ENCODE data around the gene TNS1. TPM values are rescaled to one million over a fixed set of nuclear protein-coding genes. Genes with fewer than 3 reads are reported as not detected.

TNS1 gene
- total RNA-seq, 1 experiment from 2014 or later = 4.5 TPM

- no peak overlapping the region for H3K27ac Mint-ChIP-seq
- H3K4me1 Mint-ChIP-seq = peaks cover 27% of the 10 kb centered on the region
- DNase-seq (ENCODE audit: low spot score) (no peak), ATAC-seq (no peak)
- no peaks in the 10 kb centered on the region for H3K36me3 Mint-ChIP-seq
- no peak overlapping the region for H3K4me3 Mint-ChIP-seq
- TF ChIP-seq ATF1 (CRISPR knock-in tag; IDR thresholded peaks at IDR 0.05) = no peak
- no peak for TF ChIP-seq ZNF263 (CRISPR knock-in tag; IDR thresholded peaks at IDR 0.05; ENCODE audit: low read depth)
- TF ChIP-seq SOX15 (CRISPR knock-in tag; IDR thresholded peaks at IDR 0.05) = no peak
- TF ChIP-seq NFATC4 (CRISPR knock-in tag; IDR thresholded peaks at IDR 0.05) = no peak
- H3K27me3 Mint-ChIP-seq (ENCODE audit: low read depth) = no peaks in the 10 kb centered on the region
- no peaks in the 10 kb centered on the region for H3K9me3 Mint-ChIP-seq
- POLR2A ChIA-PET = no interaction called here
- CTCF ChIA-PET = interaction anchor here (0.8 to 2.4 kb wide), 3 partner anchors 9 to 140 kb away, joined by 3 to 17 read pairs (median 4); no protein-coding TSS in a partner anchor
Observed at GRCh38 chr2:217929272-217929671, 73.5 kb downstream of the TNS1 start.

GRCh38 chr2:217928324-217929181, 74.2 kb downstream of the TNS1 start:
- no peak for DNase-seq (ENCODE audit: low spot score)
- no peaks in the 10 kb centered on the region for H3K9me3 Mint-ChIP-seq
- H3K36me3 Mint-ChIP-seq = no peaks in the 10 kb centered on the region
- no peaks in the 10 kb centered on the region for H3K27me3 Mint-ChIP-seq (ENCODE audit: low read depth)
- H3K27ac Mint-ChIP-seq = no peak overlapping the region
- peaks cover 21% of the 10 kb centered on the region for H3K4me1 Mint-ChIP-seq
- TF ChIP-seq ZNF121 (CRISPR knock-in tag; IDR thresholded peaks at IDR 0.05) = 0 out of 2 replicates have a peak, but pooled peaks have one; percentile 5
- TF ChIP-seq ZNF263 (CRISPR knock-in tag; IDR thresholded peaks at IDR 0.05; ENCODE audit: low read depth) = no peak
- no peak for ATAC-seq
- ChIA-PET POLR2A (no interaction called here), CTCF (interaction anchor here (0.8 to 1.2 kb wide), 4 partner anchors 8 to 143 kb away, joined by 3 to 4 read pairs (median 3); no protein-coding TSS in a partner anchor)
- H3K4me3 Mint-ChIP-seq = no peak overlapping the region

DNA sequence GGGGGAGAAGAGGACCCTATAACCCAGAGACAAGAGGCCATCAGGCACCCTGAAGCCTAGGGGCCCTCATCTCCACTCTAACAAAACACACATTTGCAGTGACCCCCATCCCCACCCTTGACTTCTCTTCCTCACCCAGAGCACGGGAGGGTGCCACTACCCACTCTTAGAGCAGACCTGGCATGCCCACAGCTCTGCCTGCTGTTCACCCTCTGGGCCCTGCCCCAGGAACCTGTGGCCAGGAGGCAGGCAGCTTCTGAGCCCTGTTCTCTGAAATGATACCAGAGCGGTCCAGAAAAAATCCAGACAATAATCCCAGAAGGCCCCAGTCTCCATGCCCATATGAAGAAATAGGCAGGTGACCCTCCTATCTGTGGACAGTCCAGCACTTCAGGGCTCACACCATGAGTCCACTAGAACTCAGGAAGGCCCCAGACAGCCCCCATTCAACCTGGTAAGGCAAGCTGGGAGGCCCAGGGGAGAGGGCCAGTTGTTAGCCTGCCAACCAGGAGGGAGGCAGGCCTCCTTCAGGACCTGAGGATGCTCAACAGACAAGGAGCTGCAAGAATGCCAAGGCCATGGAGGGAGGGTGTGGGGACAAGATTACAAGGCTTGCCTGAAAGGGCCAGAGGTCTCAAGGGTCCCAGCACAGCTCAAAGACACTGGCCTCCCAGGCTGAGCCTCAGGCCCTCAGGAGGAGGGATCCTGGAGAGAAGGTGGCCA, 75.0 kb downstream of the TNS1 start:
- DNase-seq (ENCODE audit: low spot score) (no peak), ATAC-seq (no peak)
- no peaks in the 10 kb centered on the region for H3K36me3 Mint-ChIP-seq
- H3K4me1 Mint-ChIP-seq = peaks cover 14% of the 10 kb centered on the region
- ChIA-PET POLR2A (no interaction called here), CTCF (interaction anchor here (0.9 to 1.2 kb wide), 3 partner anchors 28 to 142 kb away, joined by 3 to 4 read pairs (median 3); no protein-coding TSS in a partner anchor)
- no peaks in the 10 kb centered on the region for H3K9me3 Mint-ChIP-seq
- TF ChIP-seq ATF6 (CRISPR knock-in tag; IDR thresholded peaks at IDR 0.05) (no peak), RELA (CRISPR knock-in tag; IDR thresholded peaks at IDR 0.05; ENCODE audit: borderline replicate concordance) (no peak), TEAD1 (CRISPR knock-in tag; IDR thresholded peaks at IDR 0.05) (no peak), GABPB1 (CRISPR knock-in tag; IDR thresholded peaks at IDR 0.05) (no peak), FOXJ3 (CRISPR knock-in tag; IDR thresholded peaks at IDR 0.05; ENCODE audit: borderline replicate concordance) (no peak), ZNF317 (CRISPR knock-in tag; IDR thresholded peaks at IDR 0.05; ENCODE audit: borderline replicate concordance, low read depth) (no peak), ZNF425 (CRISPR knock-in tag; conservative IDR thresholded peaks at IDR 0.05) (no peak), ATF3 (CRISPR knock-in tag; conservative IDR thresholded peaks at IDR 0.05) (no peak), ZNF263 (CRISPR knock-in tag; IDR thresholded peaks at IDR 0.05; ENCODE audit: low read depth) (no peak), CREM (CRISPR knock-in tag; IDR thresholded peaks at IDR 0.05) (no peak), SP1 (CRISPR knock-in tag; conservative IDR thresholded peaks at IDR 0.05) (no peak), USF2 (CRISPR knock-in tag; IDR thresholded peaks at IDR 0.05) (no peak), PRRX2 (CRISPR knock-in tag; IDR thresholded peaks at IDR 0.05) (no peak), ESRRA (CRISPR knock-in tag; IDR thresholded peaks at IDR 0.05; ENCODE audit: borderline replicate concordance) (no peak), ZNF416 (CRISPR knock-in tag; IDR thresholded peaks at IDR 0.05) (no peak), IRF2 (CRISPR knock-in tag; IDR thresholded peaks at IDR 0.05; ENCODE audit: borderline replicate concordance, low read depth) (no peak)
- TF ChIP-seq, protein P1, sequence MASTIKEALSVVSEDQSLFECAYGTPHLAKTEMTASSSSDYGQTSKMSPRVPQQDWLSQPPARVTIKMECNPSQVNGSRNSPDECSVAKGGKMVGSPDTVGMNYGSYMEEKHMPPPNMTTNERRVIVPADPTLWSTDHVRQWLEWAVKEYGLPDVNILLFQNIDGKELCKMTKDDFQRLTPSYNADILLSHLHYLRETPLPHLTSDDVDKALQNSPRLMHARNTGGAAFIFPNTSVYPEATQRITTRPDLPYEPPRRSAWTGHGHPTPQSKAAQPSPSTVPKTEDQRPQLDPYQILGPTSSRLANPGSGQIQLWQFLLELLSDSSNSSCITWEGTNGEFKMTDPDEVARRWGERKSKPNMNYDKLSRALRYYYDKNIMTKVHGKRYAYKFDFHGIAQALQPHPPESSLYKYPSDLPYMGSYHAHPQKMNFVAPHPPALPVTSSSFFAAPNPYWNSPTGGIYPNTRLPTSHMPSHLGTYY (CRISPR knock-in tag; IDR thresholded peaks at IDR 0.05) = no peak
- H3K27ac Mint-ChIP-seq = no peak overlapping the region
- H3K27me3 Mint-ChIP-seq (ENCODE audit: low read depth) = no peaks in the 10 kb centered on the region
- H3K4me3 Mint-ChIP-seq = no peak overlapping the region

Data from WTC11 (cell line).